KMS-11 (cell line): ENCODE measurements around the gene SLC35F4.

Source experiments
- H2AFZ ChIP-seq: fragments of 200-600 bp; sonication (generic); 2 replicates; pipeline ENCODE4 v1.6.1; 2016; ENCODE audit warnings: antibody characterized with exemption, mixed run types, low read depth
- H3K27ac ChIP-seq: fragments of 200-600 bp; sonication (generic); 2 replicates; pipeline ENCODE4 v1.6.1; 2016; ENCODE audit warnings: mild to moderate bottlenecking, mixed run types
- H3K27me3 ChIP-seq: fragments of 200-600 bp; sonication (generic); 2 replicates; pipeline ENCODE4 v1.6.1; 2017; ENCODE audit warnings: mild to moderate bottlenecking, low read depth, mixed run types, moderate library complexity; ENCODE audit not compliant: insufficient read depth
- H3K36me3 ChIP-seq: fragments of 200-600 bp; sonication (generic); 2 replicates; pipeline ENCODE4 v1.6.1; 2017; ENCODE audit warnings: mild to moderate bottlenecking, mixed run types; ENCODE audit not compliant: insufficient read depth
- H3K4me1 ChIP-seq: fragments of 200-600 bp; sonication (generic); 2 replicates; pipeline ENCODE4 v1.6.1; 2016; ENCODE audit warnings: mild to moderate bottlenecking, low read depth, mixed run types; ENCODE audit not compliant: poor library complexity, severe bottlenecking
- H3K4me2 ChIP-seq: fragments of 200-600 bp; sonication (generic); 2 replicates; pipeline ENCODE4 v1.7.0; 2016; ENCODE audit warnings: mild to moderate bottlenecking, mixed run types
- H3K4me3 ChIP-seq: fragments of 200-600 bp; sonication (generic); IDR thresholded peaks from 2 replicates; pipeline ENCODE4 v1.6.1; 2017; ENCODE audit warnings: low read depth, low read length, mixed read lengths; ENCODE audit not compliant: insufficient read depth
- H3K79me2 ChIP-seq: fragments of 200-600 bp; sonication (generic); 2 replicates; pipeline ENCODE4 v1.6.1; 2016; ENCODE audit warnings: low read depth, mixed run types; ENCODE audit not compliant: insufficient read depth
- H3K9ac ChIP-seq: fragments of 200-600 bp; sonication (generic); 2 replicates; pipeline ENCODE4 v1.6.1; 2016; ENCODE audit warnings: mild to moderate bottlenecking, mixed run types
- H4K20me1 ChIP-seq: fragments of 200-600 bp; sonication (generic); 2 replicates; pipeline ENCODE4 v1.6.1; 2016; ENCODE audit warnings: mild to moderate bottlenecking, mixed run types; ENCODE audit not compliant: insufficient read depth
- TF ChIP-seq, protein P1 (sequence below): fragments of 200-600 bp; sonication (generic); conservative IDR thresholded peaks from 2 replicates; pipeline ENCODE4 v1.6.1; 2017; ENCODE audit warnings: low read depth, mild to moderate bottlenecking, antibody characterized with exemption, low read length, moderate library complexity, mixed read lengths

The SLC35F4 gene

DNA sequence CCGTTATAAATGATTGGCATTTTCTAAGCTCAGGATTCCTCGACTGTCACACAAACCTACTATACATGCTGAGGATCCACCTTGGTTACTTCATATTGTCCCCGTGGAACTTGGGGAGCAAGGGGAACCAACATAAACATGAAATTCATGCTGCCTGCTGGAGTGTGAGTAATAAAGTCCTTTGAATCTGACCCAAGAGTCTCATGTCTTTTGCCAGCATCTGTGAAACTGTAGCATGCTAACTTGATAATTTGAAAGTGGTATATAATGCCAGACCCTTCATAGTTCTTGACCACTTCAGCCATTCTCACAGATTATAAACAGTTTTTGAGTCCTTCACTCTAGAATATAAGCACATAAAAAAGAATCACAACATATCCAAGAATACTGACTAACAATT lies 17.1 kb downstream of the SLC35F4 start:
- Histone ChIP-seq H3K79me2 (no peaks in the 10 kb centered on the region), H3K4me1 (no peaks in the 10 kb centered on the region), H3K9ac (no peak overlapping the region), H3K4me2 (no peak overlapping the region), H2AFZ (no peak overlapping the region), H4K20me1 (no peaks in the 10 kb centered on the region), H3K36me3 (no peaks in the 10 kb centered on the region), H3K4me3 (no peak overlapping the region), H3K27me3 (no peaks in the 10 kb centered on the region), H3K27ac (no peak overlapping the region)
- TF ChIP-seq, protein P1, sequence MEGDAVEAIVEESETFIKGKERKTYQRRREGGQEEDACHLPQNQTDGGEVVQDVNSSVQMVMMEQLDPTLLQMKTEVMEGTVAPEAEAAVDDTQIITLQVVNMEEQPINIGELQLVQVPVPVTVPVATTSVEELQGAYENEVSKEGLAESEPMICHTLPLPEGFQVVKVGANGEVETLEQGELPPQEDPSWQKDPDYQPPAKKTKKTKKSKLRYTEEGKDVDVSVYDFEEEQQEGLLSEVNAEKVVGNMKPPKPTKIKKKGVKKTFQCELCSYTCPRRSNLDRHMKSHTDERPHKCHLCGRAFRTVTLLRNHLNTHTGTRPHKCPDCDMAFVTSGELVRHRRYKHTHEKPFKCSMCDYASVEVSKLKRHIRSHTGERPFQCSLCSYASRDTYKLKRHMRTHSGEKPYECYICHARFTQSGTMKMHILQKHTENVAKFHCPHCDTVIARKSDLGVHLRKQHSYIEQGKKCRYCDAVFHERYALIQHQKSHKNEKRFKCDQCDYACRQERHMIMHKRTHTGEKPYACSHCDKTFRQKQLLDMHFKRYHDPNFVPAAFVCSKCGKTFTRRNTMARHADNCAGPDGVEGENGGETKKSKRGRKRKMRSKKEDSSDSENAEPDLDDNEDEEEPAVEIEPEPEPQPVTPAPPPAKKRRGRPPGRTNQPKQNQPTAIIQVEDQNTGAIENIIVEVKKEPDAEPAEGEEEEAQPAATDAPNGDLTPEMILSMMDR, result no peak

DNA sequence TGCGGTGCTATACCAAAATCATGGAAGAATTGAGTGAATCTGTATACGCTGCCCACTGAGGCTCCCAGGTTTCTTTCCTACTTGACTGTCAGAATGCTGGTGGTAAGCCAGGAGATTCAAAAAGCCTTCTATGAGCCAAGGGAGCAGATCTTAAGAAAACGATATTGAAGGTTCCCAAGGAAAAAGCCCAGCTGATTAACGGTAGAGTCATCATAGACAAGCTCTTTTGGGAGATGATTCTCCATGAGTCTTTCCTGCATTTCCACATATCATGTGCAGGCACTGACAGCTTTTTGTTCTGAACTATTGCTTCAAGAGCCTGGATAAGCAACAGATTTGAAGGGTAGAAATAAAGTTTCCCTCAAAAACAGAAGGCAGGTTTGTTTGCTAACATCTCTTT lies 17.5 kb downstream of the SLC35F4 start:
- H2AFZ ChIP-seq, result no peak overlapping the region
- no peak overlapping the region for H3K9ac ChIP-seq
- no peaks in the 10 kb centered on the region for H3K36me3 ChIP-seq
- H3K79me2 ChIP-seq, result no peaks in the 10 kb centered on the region
- no peak overlapping the region for H3K27ac ChIP-seq
- no peak overlapping the region for H3K4me2 ChIP-seq
- no peaks in the 10 kb centered on the region for H3K27me3 ChIP-seq
- no peaks in the 10 kb centered on the region for H4K20me1 ChIP-seq
- H3K4me3 ChIP-seq, result no peak overlapping the region
- TF ChIP-seq, protein P1, result no peak
- H3K4me1 ChIP-seq, result no peaks in the 10 kb centered on the region

DNA sequence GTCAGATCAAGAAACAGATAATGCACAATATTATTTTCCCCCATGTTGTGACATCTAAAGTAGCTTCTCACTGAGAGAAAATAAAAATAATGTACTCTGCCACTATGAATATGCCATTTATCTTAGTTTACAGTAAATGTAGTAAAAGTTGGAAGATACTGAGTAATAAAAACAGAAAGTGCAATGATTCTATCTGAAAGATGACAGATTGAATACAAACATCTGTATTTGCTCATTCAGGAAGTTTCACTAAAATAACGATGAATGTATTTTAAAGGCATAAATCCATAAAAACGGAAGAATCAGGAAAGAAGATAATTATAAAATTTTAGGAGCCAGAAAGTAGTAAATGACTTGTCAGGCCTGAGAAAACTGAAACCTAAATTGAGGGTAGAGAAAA lies 18.2 kb downstream of the SLC35F4 start:
- Histone ChIP-seq H3K9ac (no peak overlapping the region), H3K4me1 (no peaks in the 10 kb centered on the region), H3K79me2 (no peaks in the 10 kb centered on the region), H3K4me2 (no peak overlapping the region), H4K20me1 (no peaks in the 10 kb centered on the region), H3K36me3 (no peaks in the 10 kb centered on the region), H3K4me3 (no peak overlapping the region), H2AFZ (no peak overlapping the region), H3K27me3 (no peaks in the 10 kb centered on the region), H3K27ac (no peak overlapping the region)
- TF ChIP-seq, protein P1, result no peak

DNA sequence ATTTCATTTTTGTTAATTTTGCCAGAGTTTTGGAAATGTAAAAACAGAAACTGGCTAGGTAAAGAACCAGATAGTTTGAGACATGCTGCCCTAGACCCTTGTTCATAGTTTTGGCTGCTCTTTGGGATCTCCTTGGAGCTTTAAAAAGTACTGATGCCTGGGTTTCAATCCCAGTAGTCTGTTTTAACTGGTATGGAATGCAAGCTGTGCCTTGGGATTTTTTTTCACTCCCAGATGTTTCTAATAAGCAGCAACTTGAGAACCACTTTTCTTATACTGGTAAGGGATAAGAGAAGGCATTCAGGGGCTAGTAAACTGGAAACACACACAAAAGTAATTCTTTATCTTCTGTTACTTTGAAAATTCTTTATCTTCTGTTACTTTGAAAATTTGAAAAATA lies 18.8 kb downstream of the SLC35F4 start:
- Histone ChIP-seq H3K27me3 (no peaks in the 10 kb centered on the region), H3K36me3 (no peaks in the 10 kb centered on the region), H3K4me3 (no peak overlapping the region), H4K20me1 (no peaks in the 10 kb centered on the region), H3K27ac (no peak overlapping the region), H3K4me2 (no peak overlapping the region), H3K79me2 (no peaks in the 10 kb centered on the region), H3K4me1 (no peaks in the 10 kb centered on the region), H3K9ac (no peak overlapping the region), H2AFZ (no peak overlapping the region)
- TF ChIP-seq, protein P1, result no peak
